ENCODE results near the gene C12orf60.

DNA sequence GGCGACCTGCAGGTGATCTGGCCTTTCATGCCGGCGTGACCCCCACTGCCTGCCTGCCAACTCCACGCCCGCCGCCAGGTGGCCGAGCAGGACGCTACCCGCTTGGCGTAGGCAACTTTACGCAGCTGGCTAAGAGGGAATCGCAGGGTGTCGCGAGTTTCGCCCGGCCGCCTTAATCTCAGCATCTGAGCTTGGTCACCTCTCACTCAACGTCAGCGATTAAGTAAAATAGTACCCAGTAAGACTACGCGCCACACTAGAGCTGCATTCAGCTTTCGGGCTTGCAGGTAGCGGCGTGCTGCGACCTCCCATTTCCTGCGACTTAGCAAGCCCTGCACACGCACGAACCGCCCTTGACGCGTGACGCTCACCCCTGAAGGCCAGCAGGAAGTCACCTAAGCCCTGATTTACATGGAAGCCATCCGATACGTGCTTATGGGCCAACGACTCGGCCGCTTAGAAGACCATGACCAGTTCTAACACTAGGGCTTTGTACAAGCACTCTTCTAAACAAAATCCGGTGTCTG is 33.4 kb upstream of the C12orf60 start:
- peak; percentile 8 for TF ChIP-seq YY1 (IDR thresholded peaks at IDR 0.05; ENCODE audit: insufficient read depth, insufficient read length)
- TF ChIP-seq ZNF274 (IDR thresholded peaks at IDR 0.05; ENCODE audit: low read depth, low read length) = no peak
